Naive thymus-derived CD4-positive, alpha-beta T cell (primary cell): ENCODE data around the gene SMCO3. TPM values are rescaled to one million over a fixed set of nuclear protein-coding genes. Genes with fewer than 3 reads are reported as not detected.

Experiments
- ATAC-seq: fragments of 150-1000 bp; cut with Tn5 transposase; 2 replicates; pipeline ENCODE4 v1.10.0; 2021; ENCODE audit warnings: mild to moderate bottlenecking, moderate library complexity
- CTCF ChIA-PET: fragments of 350-600 bp; sonication (Branson Sonifier 250); formaldehyde crosslinking; loops from one replicate; lab custom pipeline; 2021; ENCODE audit warnings: antibody characterized with exemption; lab: Charles Lee
- POLR2A ChIA-PET: fragments of 350-600 bp; sonication (Branson Sonifier 250); formaldehyde crosslinking; loops from one replicate; lab custom pipeline; 2021; ENCODE audit warnings: antibody characterized with exemption, inconsistent platforms; lab: Charles Lee
- DNase-seq, 9 donors: peaks; one replicate each; pipeline versions ENCODE4 v3.0.0 to v3.0.0-alpha.2; 2020 to 2022; ENCODE audit warnings: mixed read lengths in 1 of 9
- H3K27ac ChIP-seq: one replicate; pipeline ENCODE4 v1.7.0; 2013; ENCODE audit warnings: mild to moderate bottlenecking, low read depth, low read length, moderate library complexity
- H3K27me3 ChIP-seq, 2 donors: one replicate each; pipeline ENCODE4 v1.7.0; 2013; ENCODE audit warnings: low read length in 2 of 2, mild to moderate bottlenecking in 2 of 2, moderate library complexity in 2 of 2; ENCODE audit not compliant: control insufficient read depth in 2 of 2, insufficient read depth in 2 of 2
- H3K36me3 ChIP-seq, 3 experiments: 1 replicate in 2 of 3; 2 replicates in 1 of 3; pipeline ENCODE4 v1.7.0; 2013; ENCODE audit warnings: low read length in 3 of 3, mild to moderate bottlenecking in 3 of 3, moderate library complexity in 1 of 3; ENCODE audit not compliant: insufficient read depth in 3 of 3, control insufficient read depth in 2 of 3
- H3K4me1 ChIP-seq, 2 donors: one replicate each; pipeline ENCODE4 v1.7.0; 2013; ENCODE audit warnings: low read length in 2 of 2, mild to moderate bottlenecking in 2 of 2, moderate library complexity in 1 of 2; ENCODE audit not compliant: control insufficient read depth in 2 of 2, insufficient read depth in 2 of 2
- H3K4me3 ChIP-seq: 2 replicates; pipeline ENCODE4 v1.7.0; 2013; ENCODE audit warnings: mild to moderate bottlenecking, low read length
- H3K9me3 ChIP-seq, 3 experiments: 1 replicate in 2 of 3; 2 replicates in 1 of 3; pipeline ENCODE4 v1.7.0; 2013; ENCODE audit warnings: low read length in 3 of 3; ENCODE audit not compliant: control insufficient read depth in 2 of 3
- H3K27ac Mint-ChIP-seq, 9 donors: one replicate each; pipeline ENCODE4 v1.8.0; 2020 to 2022; ENCODE audit warnings: mixed read lengths in 9 of 9, mild to moderate bottlenecking in 8 of 9, moderate library complexity in 5 of 9, inconsistent platforms in 2 of 9
- H3K27me3 Mint-ChIP-seq, 5 donors: one replicate each; pipeline ENCODE4 v1.8.0; 2021 to 2022; ENCODE audit warnings: mixed read lengths in 5 of 5, mild to moderate bottlenecking in 1 of 5
- H3K36me3 Mint-ChIP-seq, 5 donors: one replicate each; pipeline ENCODE4 v1.8.0; 2020 to 2022; ENCODE audit warnings: mixed read lengths in 5 of 5, mild to moderate bottlenecking in 3 of 5, inconsistent platforms in 1 of 5
- H3K4me1 Mint-ChIP-seq, 7 donors: one replicate each; pipeline ENCODE4 v1.8.0; 2020 to 2022; ENCODE audit warnings: mixed read lengths in 7 of 7, mild to moderate bottlenecking in 3 of 7, inconsistent platforms in 1 of 7
- H3K4me3 Mint-ChIP-seq, 10 donors: one replicate each; pipeline ENCODE4 v1.8.0; 2020 to 2022; ENCODE audit warnings: mild to moderate bottlenecking in 10 of 10, mixed read lengths in 10 of 10, moderate library complexity in 6 of 10, inconsistent platforms in 2 of 10
- H3K9me3 Mint-ChIP-seq, 11 donors: one replicate each; pipeline ENCODE4 v1.8.0; 2020 to 2022; ENCODE audit warnings: mixed read lengths in 11 of 11, mild to moderate bottlenecking in 4 of 11, inconsistent platforms in 1 of 11, moderate library complexity in 1 of 11
- intact Hi-C, 2 donors: fragments of 100-400 bp; cut with micrococcal nuclease; formaldehyde crosslinking; loops; one replicate each; pipeline ENCODE4 v1.15.1; 2023
- polyA plus RNA-seq, 2 donors: library from polyadenylated mRNA; unstranded; fragments of 300-500 nt; fragmentation: Illumina TruSeq; gene quantifications; one replicate each; pipeline ENCODE4 v1.2.3, GENCODE V29; 2021
- total RNA-seq, 6 experiments: library from RNA in 5 of 6; stranded (reverse) in 5 of 6; gene quantifications; 1 replicate in 5 of 6; 2 replicates in 1 of 6; pipeline ENCODE4 v1.2.3 and lab custom pipeline; 2021 to 2026

Gene SMCO3
- total and polyA plus RNA-seq, 7 experiments from 2014 or later, result not detected

- DNase-seq, result no peak
- intact Hi-C loops, result no loop called here
- no peak overlapping the region for H3K27ac ChIP-seq
- ATAC-seq, result no peak
- no peaks in the 10 kb centered on the region for H3K9me3 ChIP-seq
- no peaks in the 10 kb centered on the region for H3K36me3 ChIP-seq
- H3K4me3 ChIP-seq, result no peak overlapping the region
- no peak overlapping the region for H3K4me3 Mint-ChIP-seq
- peaks cover 0 to under 1% (median 0%) of the 10 kb centered on the region in 11 donors for H3K9me3 Mint-ChIP-seq
- no peaks in the 10 kb centered on the region for H3K4me1 ChIP-seq
- peaks cover 0 to 6% (median 3%) of the 10 kb centered on the region in 7 donors for H3K4me1 Mint-ChIP-seq
- CTCF ChIA-PET, result interaction anchor here (0.8 to 1.2 kb wide), 3 partner anchors 143 to 371 kb away, joined by 3 to 7 read pairs (median 3); partner anchors contain the start of gene RERG
- H3K27me3 Mint-ChIP-seq, result no peaks in the 10 kb centered on the region
- no peaks in the 10 kb centered on the region for H3K27me3 ChIP-seq
- peaks cover 0 to under 1% (median 0%) of the 10 kb centered on the region in 5 donors for H3K36me3 Mint-ChIP-seq
- POLR2A ChIA-PET, result interaction anchor here (1.8 kb wide), 1 partner anchor 145 kb away, joined by 8 read pairs; no protein-coding TSS in a partner anchor
- peak overlapping the region in 1 of 9 donors; percentile 82 for H3K27ac Mint-ChIP-seq
Observed at GRCh38 chr12:14850929-14851663, 37.1 kb upstream of the SMCO3 start.

- Histone ChIP-seq H3K4me1 (no peaks in the 10 kb centered on the region), H3K4me3 (no peak overlapping the region), H3K27ac (no peak overlapping the region), H3K27me3 (no peaks in the 10 kb centered on the region), H3K36me3 (no peaks in the 10 kb centered on the region), H3K9me3 (no peaks in the 10 kb centered on the region)
- DNase-seq (no peak), ATAC-seq (no peak)
- Mint-ChIP-seq H3K4me3 (no peak overlapping the region), H3K9me3 (no peaks in the 10 kb centered on the region), H3K36me3 (no peaks in the 10 kb centered on the region), H3K27me3 (no peaks in the 10 kb centered on the region), H3K4me1 (peaks cover 5 to 13% (median 8%) of the 10 kb centered on the region in 7 donors), H3K27ac (no peak overlapping the region)
- ChIA-PET POLR2A (no interaction called here), CTCF (interaction anchor here (0.5 to 6.6 kb wide), 4 partner anchors 24 to 147 kb away, joined by 3 to 86 read pairs (median 5); no protein-coding TSS in a partner anchor)
- intact Hi-C loops, result loop anchor here in 1 of 2 donors (5.0 kb wide), 1 partner anchor 217 kb away; no protein-coding TSS in a partner anchor
Observed at GRCh38 chr12:14849661-14850060, 35.7 kb upstream of the SMCO3 start.

- intact Hi-C loops, result loop anchor here in 1 of 2 donors (5.0 kb wide), 1 partner anchor 215 kb away; no protein-coding TSS in a partner anchor
- Histone ChIP-seq H3K4me3 (no peak overlapping the region), H3K36me3 (no peaks in the 10 kb centered on the region), H3K27ac (no peak overlapping the region), H3K9me3 (no peaks in the 10 kb centered on the region), H3K4me1 (no peaks in the 10 kb centered on the region), H3K27me3 (no peaks in the 10 kb centered on the region)
- peak overlapping the region in 2 of 9 donors; percentile 38 to 46 for H3K27ac Mint-ChIP-seq
- H3K4me3 Mint-ChIP-seq, result no peak overlapping the region
- no peaks in the 10 kb centered on the region for H3K36me3 Mint-ChIP-seq
- CTCF ChIA-PET, result interaction anchor here (0.7 to 6.6 kb wide), 13 partner anchors 18 to 377 kb away, joined by 3 to 86 read pairs (median 4); partner anchors contain the start of gene RERG
- no peaks in the 10 kb centered on the region for H3K9me3 Mint-ChIP-seq
- POLR2A ChIA-PET, result interaction anchor here (0.7 to 4.0 kb wide), 3 partner anchors 44 to 148 kb away, joined by 3 to 27 read pairs (median 3); partner anchors contain the start of genes C12orf60 and WBP11
- peaks cover 0 to 8% (median 0%) of the 10 kb centered on the region in 5 donors for H3K27me3 Mint-ChIP-seq
- ATAC-seq (no peak), DNase-seq (no peak)
- peaks cover 5 to 13% (median 8%) of the 10 kb centered on the region in 7 donors for H3K4me1 Mint-ChIP-seq
Observed at GRCh38 chr12:14846876-14847580, 33.0 kb upstream of the SMCO3 start.

GRCh38 chr12:14846042-14846587 lies 32.1 kb upstream of the SMCO3 start:
- Histone ChIP-seq H3K9me3 (no peaks in the 10 kb centered on the region), H3K27ac (no peak overlapping the region), H3K27me3 (no peaks in the 10 kb centered on the region), H3K36me3 (no peaks in the 10 kb centered on the region), H3K4me1 (no peaks in the 10 kb centered on the region), H3K4me3 (no peak overlapping the region)
- H3K9me3 Mint-ChIP-seq, result no peaks in the 10 kb centered on the region
- DNase-seq (no peak), ATAC-seq (no peak)
- CTCF ChIA-PET, result interaction anchor here (0.6 to 6.6 kb wide), 18 partner anchors 9 to 461 kb away, joined by 3 to 86 read pairs (median 4); partner anchors contain the start of gene RERG
- POLR2A ChIA-PET, result interaction anchor here (0.6 to 4.0 kb wide), 3 partner anchors 41 to 149 kb away, joined by 3 to 27 read pairs (median 3); no protein-coding TSS in a partner anchor
- peaks cover 0 to 8% (median 0%) of the 10 kb centered on the region in 5 donors for H3K27me3 Mint-ChIP-seq
- intact Hi-C loops, result loop anchor here in 1 of 2 donors (5.0 kb wide), 1 partner anchor 214 kb away; no protein-coding TSS in a partner anchor
- peak overlapping the region in 2 of 9 donors; percentile 3 to 46 for H3K27ac Mint-ChIP-seq
- H3K4me3 Mint-ChIP-seq, result no peak overlapping the region
- H3K36me3 Mint-ChIP-seq, result no peaks in the 10 kb centered on the region
- H3K4me1 Mint-ChIP-seq, result peaks cover 5 to 13% (median 8%) of the 10 kb centered on the region in 7 donors

GRCh38 chr12:14845350-14845750 lies 31.4 kb upstream of the SMCO3 start:
- Histone ChIP-seq H3K4me3 (no peak overlapping the region), H3K27me3 (no peaks in the 10 kb centered on the region), H3K27ac (no peak overlapping the region), H3K9me3 (no peaks in the 10 kb centered on the region), H3K36me3 (no peaks in the 10 kb centered on the region), H3K4me1 (no peaks in the 10 kb centered on the region)
- intact Hi-C loops, result loop anchor here (1.0 to 5.0 kb wide), 16 partner anchors 39 to 607 kb away; partner anchors contain the start of genes RERG (in 2 of the 2) and ARHGDIB (in 1 of the 2)
- ChIA-PET POLR2A (interaction anchor here (0.6 to 4.0 kb wide), 2 partner anchors 40 to 149 kb away, joined by 3 to 27 read pairs; no protein-coding TSS in a partner anchor), CTCF (interaction anchor here (0.6 to 6.6 kb wide), 13 partner anchors 10 to 460 kb away, joined by 3 to 86 read pairs (median 4); partner anchors contain the start of gene RERG)
- Mint-ChIP-seq H3K27me3 (peaks cover 0 to 12% (median under 1%) of the 10 kb centered on the region in 5 donors), H3K27ac (peak overlapping the region in 6 of 9 donors; percentile 14 to 68 (median 38)), H3K4me1 (peaks cover 5 to 13% (median 8%) of the 10 kb centered on the region in 7 donors), H3K36me3 (no peaks in the 10 kb centered on the region), H3K9me3 (no peaks in the 10 kb centered on the region), H3K4me3 (peak overlapping the region in 7 of 10 donors; percentile 1 to 71 (median 27))
- ATAC-seq, result peak; percentile 80
- peak in 7 of 9 donors; percentile 23 to 63 (median 59) for DNase-seq
